Loucy (cell line): Measurements from ENCODE around the gene BCR.

Experiments used
- H2AFZ ChIP-seq: fragments of 200-600 bp; sonication (generic); 2 replicates; pipeline ENCODE4 v1.6.0; 2016; ENCODE audit warnings: antibody characterized with exemption, mild to moderate bottlenecking, low read length, moderate library complexity
- H3F3A ChIP-seq: fragments of 200-600 bp; 2 replicates; pipeline ENCODE4 v1.6.0; 2016; ENCODE audit warnings: antibody characterized with exemption, low read depth, mild to moderate bottlenecking
- H3K27me3 ChIP-seq: fragments of 200-600 bp; sonication (generic); 2 replicates; pipeline ENCODE4 v1.6.1; 2014; ENCODE audit warnings: low read length, mild to moderate bottlenecking; ENCODE audit not compliant: insufficient read depth, poor library complexity, severe bottlenecking
- H3K36me3 ChIP-seq: fragments of 200-600 bp; sonication (generic); 2 replicates; pipeline ENCODE4 v1.6.1; 2016; ENCODE audit warnings: low read length; ENCODE audit not compliant: insufficient read depth
- H3K4me1 ChIP-seq: fragments of 200-600 bp; sonication (generic); 2 replicates; pipeline ENCODE4 v1.5.1; 2014; ENCODE audit warnings: low read length, mild to moderate bottlenecking; ENCODE audit not compliant: insufficient read depth, poor library complexity, severe bottlenecking
- H3K4me2 ChIP-seq: fragments of 200-600 bp; sonication (generic); 2 replicates; pipeline ENCODE4 v1.6.0; 2014; ENCODE audit warnings: antibody characterized with exemption, low read length, low read depth, mild to moderate bottlenecking; ENCODE audit not compliant: poor library complexity, severe bottlenecking
- H3K4me3 ChIP-seq: fragments of 200-600 bp; sonication (generic); 2 replicates; pipeline ENCODE4 v1.5.1; 2014; ENCODE audit warnings: low read length, mild to moderate bottlenecking, mixed read lengths; ENCODE audit not compliant: poor library complexity, severe bottlenecking
- H3K79me2 ChIP-seq: fragments of 200-600 bp; sonication (generic); 2 replicates; pipeline ENCODE4 v1.6.1; 2014; ENCODE audit warnings: low read length; ENCODE audit not compliant: insufficient read depth
- H3K9ac ChIP-seq: fragments of 200-600 bp; sonication (generic); 2 replicates; pipeline ENCODE4 v1.6.0; 2014; ENCODE audit warnings: mild to moderate bottlenecking, low read depth, low read length, moderate library complexity; ENCODE audit not compliant: poor library complexity, severe bottlenecking
- H3K9me2 ChIP-seq: fragments of 200-600 bp; sonication (generic); replicated peaks from 2 replicates; pipeline ENCODE4 v1.6.1; 2016; ENCODE audit warnings: low read depth, low read length, mixed read lengths
- H3K9me3 ChIP-seq: fragments of 200-600 bp; sonication (generic); 2 replicates; pipeline ENCODE4 v1.6.1; 2014; ENCODE audit warnings: mild to moderate bottlenecking, antibody characterized with exemption, low read length, low read depth; ENCODE audit not compliant: insufficient read depth
- H4K20me1 ChIP-seq: fragments of 200-600 bp; sonication (generic); 2 replicates; pipeline ENCODE4 v1.6.0; 2014; ENCODE audit warnings: antibody characterized with exemption, low read length, mild to moderate bottlenecking; ENCODE audit not compliant: insufficient read depth, poor library complexity, severe bottlenecking
- EZH2phosphoT487 ChIP-seq: fragments of 200-600 bp; IDR thresholded peaks from 2 replicates; pipeline ENCODE4 v1.6.1; 2018; ENCODE audit warnings: antibody characterized with exemption, mild to moderate bottlenecking, moderate library complexity, borderline replicate concordance
- TF ChIP-seq, protein P1 (sequence below): fragments of 200-600 bp; sonication (generic); conservative IDR thresholded peaks from 2 replicates; pipeline ENCODE4 v1.5.1; 2014; ENCODE audit warnings: mild to moderate bottlenecking, antibody characterized with exemption, low read length

BCR gene

DNA sequence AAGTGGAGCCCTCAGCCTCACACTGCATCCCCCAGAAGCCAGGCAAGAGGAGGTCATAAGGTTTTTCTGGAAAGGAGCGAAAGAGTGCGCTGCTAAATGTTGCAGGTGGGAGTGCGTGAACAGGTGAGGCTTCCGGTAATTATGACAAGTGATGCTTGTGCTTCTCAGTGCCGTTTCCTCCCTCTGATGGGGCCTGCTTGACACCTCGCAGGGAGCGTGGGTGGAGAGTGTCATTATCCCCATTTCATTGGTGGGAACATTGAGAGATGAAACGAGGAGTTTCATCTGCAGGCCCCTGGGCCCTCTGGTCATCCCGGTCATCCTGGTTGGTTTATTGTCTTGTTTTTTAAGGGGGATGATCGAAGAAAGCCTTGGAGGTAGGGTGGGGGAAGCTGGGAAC lies 57.5 kb downstream of the BCR start:
- H3K4me1 ChIP-seq = peaks cover 22% of the 10 kb centered on the region
- H3K79me2 ChIP-seq = peaks cover 99% of the 10 kb centered on the region
- H3K27me3 ChIP-seq = no peaks in the 10 kb centered on the region
- no peak overlapping the region for H3K4me2 ChIP-seq
- peaks cover 66% of the 10 kb centered on the region; the same call in 1 of the 2 replicates for H3K36me3 ChIP-seq
- H3K9me3 ChIP-seq = no peaks in the 10 kb centered on the region
- no peaks in the 10 kb centered on the region for H3K9me2 ChIP-seq
- TF ChIP-seq, protein P1, sequence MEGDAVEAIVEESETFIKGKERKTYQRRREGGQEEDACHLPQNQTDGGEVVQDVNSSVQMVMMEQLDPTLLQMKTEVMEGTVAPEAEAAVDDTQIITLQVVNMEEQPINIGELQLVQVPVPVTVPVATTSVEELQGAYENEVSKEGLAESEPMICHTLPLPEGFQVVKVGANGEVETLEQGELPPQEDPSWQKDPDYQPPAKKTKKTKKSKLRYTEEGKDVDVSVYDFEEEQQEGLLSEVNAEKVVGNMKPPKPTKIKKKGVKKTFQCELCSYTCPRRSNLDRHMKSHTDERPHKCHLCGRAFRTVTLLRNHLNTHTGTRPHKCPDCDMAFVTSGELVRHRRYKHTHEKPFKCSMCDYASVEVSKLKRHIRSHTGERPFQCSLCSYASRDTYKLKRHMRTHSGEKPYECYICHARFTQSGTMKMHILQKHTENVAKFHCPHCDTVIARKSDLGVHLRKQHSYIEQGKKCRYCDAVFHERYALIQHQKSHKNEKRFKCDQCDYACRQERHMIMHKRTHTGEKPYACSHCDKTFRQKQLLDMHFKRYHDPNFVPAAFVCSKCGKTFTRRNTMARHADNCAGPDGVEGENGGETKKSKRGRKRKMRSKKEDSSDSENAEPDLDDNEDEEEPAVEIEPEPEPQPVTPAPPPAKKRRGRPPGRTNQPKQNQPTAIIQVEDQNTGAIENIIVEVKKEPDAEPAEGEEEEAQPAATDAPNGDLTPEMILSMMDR = no peak
- no peak for TF ChIP-seq EZH2phosphoT487
- H2AFZ ChIP-seq = no peak overlapping the region
- H4K20me1 ChIP-seq = peaks cover 96% of the 10 kb centered on the region
- H3F3A ChIP-seq = no peaks in the 10 kb centered on the region
- no peak overlapping the region for H3K9ac ChIP-seq
- no peak overlapping the region for H3K4me3 ChIP-seq

DNA sequence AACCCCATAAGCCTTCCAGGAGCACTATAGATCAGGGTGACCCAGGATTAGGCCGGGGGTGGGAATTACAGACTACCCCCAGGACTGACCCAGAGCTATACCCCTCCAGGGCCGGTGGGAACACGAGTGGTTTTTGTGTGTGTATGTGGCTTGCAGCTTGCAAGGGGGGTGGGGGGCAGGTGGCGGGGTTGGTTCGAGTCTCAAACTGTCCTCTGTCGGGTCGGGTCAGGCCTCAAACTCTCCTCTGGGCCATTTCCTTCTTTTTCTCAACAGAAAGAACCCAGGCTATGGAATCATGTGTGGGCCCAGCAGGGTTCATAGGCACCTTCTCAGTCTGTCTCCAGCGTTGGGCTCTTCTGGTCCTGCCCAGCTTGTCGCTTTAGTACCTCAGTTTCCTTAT lies 58.4 kb downstream of the BCR start:
- H3K79me2 ChIP-seq = peaks cover 99% of the 10 kb centered on the region
- H4K20me1 ChIP-seq = peaks cover 96% of the 10 kb centered on the region
- H3K4me1 ChIP-seq = peaks cover 29% of the 10 kb centered on the region
- H3K9me2 ChIP-seq = no peaks in the 10 kb centered on the region
- peaks cover 60% of the 10 kb centered on the region; the same call in 1 of the 2 replicates for H3K36me3 ChIP-seq
- H3K9ac ChIP-seq = no peak overlapping the region
- no peaks in the 10 kb centered on the region for H3F3A ChIP-seq
- no peak overlapping the region for H3K4me3 ChIP-seq
- no peaks in the 10 kb centered on the region for H3K9me3 ChIP-seq
- no peak overlapping the region for H2AFZ ChIP-seq
- no peak for TF ChIP-seq EZH2phosphoT487
- TF ChIP-seq, protein P1 = no peak
- H3K4me2 ChIP-seq = no peak overlapping the region
- H3K27me3 ChIP-seq = no peaks in the 10 kb centered on the region

DNA sequence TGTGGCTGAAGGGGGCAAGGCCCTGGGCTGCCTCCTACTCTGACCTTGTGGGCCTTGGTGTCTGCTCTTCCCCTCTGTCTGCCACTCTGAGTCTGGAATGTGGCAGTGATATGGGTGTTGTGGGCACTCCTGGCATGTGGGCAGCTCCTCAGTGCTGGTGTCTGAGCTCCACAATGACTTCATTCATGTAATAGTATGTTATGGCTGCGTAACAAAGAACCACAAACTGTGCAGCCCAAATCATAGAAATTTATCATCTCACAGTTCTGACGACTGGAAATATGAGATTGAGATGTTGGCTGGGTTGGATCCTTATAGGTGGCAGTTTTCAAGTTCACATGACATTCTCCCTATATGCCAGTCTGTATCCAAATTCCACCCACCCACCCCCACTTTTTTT lies 59.1 kb downstream of the BCR start:
- Histone ChIP-seq H3K4me1 (peaks cover 29% of the 10 kb centered on the region), H4K20me1 (peaks cover 96% of the 10 kb centered on the region), H3F3A (no peaks in the 10 kb centered on the region), H3K9me2 (no peaks in the 10 kb centered on the region), H3K79me2 (peaks cover 99% of the 10 kb centered on the region), H3K9me3 (no peaks in the 10 kb centered on the region), H3K27me3 (no peaks in the 10 kb centered on the region), H3K36me3 (peaks cover 59% of the 10 kb centered on the region; the same call in 1 of the 2 replicates), H3K4me2 (no peak overlapping the region), H3K9ac (no peak overlapping the region), H2AFZ (no peak overlapping the region), H3K4me3 (no peak overlapping the region)
- TF ChIP-seq, protein P1 = no peak
- TF ChIP-seq EZH2phosphoT487 = no peak
